ENCODE data around the gene KIF7. TPM values are rescaled to one million over a fixed set of nuclear protein-coding genes. Genes with fewer than 3 reads are reported as not detected.

KIF7 gene
- total and polyA plus RNA-seq, 2 donors (not counting 1 experiment from before 2014, with no cell fraction given), result 2.9 to 11.4 TPM

GRCh38 chr15:89671687-89672086, 16.4 kb upstream of the KIF7 start:
- no peaks in the 10 kb centered on the region for H3K36me3 ChIP-seq (ENCODE audit: control insufficient read depth, insufficient read depth, low read length)
- no peak overlapping the region for H3K27ac ChIP-seq (ENCODE audit: insufficient read depth, low read length)
- no peaks in the 10 kb centered on the region for H3K79me2 ChIP-seq (ENCODE audit: control insufficient read depth, insufficient read depth, low read length)
- H2AFZ ChIP-seq (ENCODE audit: low read length), result no peak overlapping the region
- H3K9ac ChIP-seq (ENCODE audit: insufficient read depth, low read length), result no peak overlapping the region
- H3K4me3 ChIP-seq (replicated peaks in 1 of 4; ENCODE audit: control extremely low read depth in 1 of 4, insufficient read depth in 1 of 4, low read depth in 3 of 4, low read length in 4 of 4), result no peak overlapping the region
- H3K27me3 ChIP-seq (ENCODE audit: control insufficient read depth, insufficient read depth, low read length), result no peaks in the 10 kb centered on the region
- H3K4me1 ChIP-seq (ENCODE audit: control insufficient read depth, extremely low read depth, insufficient read depth, low read length), result no peaks in the 10 kb centered on the region
- TF ChIP-seq CTCF (conservative IDR thresholded peaks at IDR 0.05 in 1 of 2, IDR thresholded peaks at IDR 0.05 in 1 of 2; ENCODE audit: low read depth in 1 of 2, low read length in 2 of 2) (no peak), EZH2 (IDR thresholded peaks at IDR 0.05; ENCODE audit: low read length, missing control alignments) (no peak)
- H3K9me3 ChIP-seq (ENCODE audit: control insufficient read depth, insufficient read depth, low read depth, low read length), result no peaks in the 10 kb centered on the region
- no peak for DNase-seq (ENCODE audit: low read depth in 2 of 2)
- no peak overlapping the region for H3K4me2 ChIP-seq (ENCODE audit: extremely low read depth, insufficient read depth, low read length)
- H4K20me1 ChIP-seq (ENCODE audit: control insufficient read depth, extremely low read depth, insufficient read depth, low read length), result no peaks in the 10 kb centered on the region

GRCh38 chr15:89670971-89671560, 15.8 kb upstream of the KIF7 start:
- Histone ChIP-seq H3K9me3 (ENCODE audit: control insufficient read depth, insufficient read depth, low read depth, low read length) (no peaks in the 10 kb centered on the region), H2AFZ (ENCODE audit: low read length) (no peak overlapping the region), H3K27ac (ENCODE audit: insufficient read depth, low read length) (no peak overlapping the region), H3K36me3 (ENCODE audit: control insufficient read depth, insufficient read depth, low read length) (no peaks in the 10 kb centered on the region), H3K9ac (ENCODE audit: insufficient read depth, low read length) (no peak overlapping the region), H3K79me2 (ENCODE audit: control insufficient read depth, insufficient read depth, low read length) (no peaks in the 10 kb centered on the region), H4K20me1 (ENCODE audit: control insufficient read depth, extremely low read depth, insufficient read depth, low read length) (no peaks in the 10 kb centered on the region), H3K27me3 (ENCODE audit: control insufficient read depth, insufficient read depth, low read length) (no peaks in the 10 kb centered on the region), H3K4me2 (ENCODE audit: extremely low read depth, insufficient read depth, low read length) (no peak overlapping the region), H3K4me3 (replicated peaks in 1 of 4; ENCODE audit: control extremely low read depth in 1 of 4, insufficient read depth in 1 of 4, low read depth in 3 of 4, low read length in 4 of 4) (no peak overlapping the region), H3K4me1 (ENCODE audit: control insufficient read depth, extremely low read depth, insufficient read depth, low read length) (no peaks in the 10 kb centered on the region)
- no peak for DNase-seq (ENCODE audit: low read depth in 2 of 2)
- TF ChIP-seq CTCF (conservative IDR thresholded peaks at IDR 0.05 in 1 of 2, IDR thresholded peaks at IDR 0.05 in 1 of 2; ENCODE audit: low read depth in 1 of 2, low read length in 2 of 2), result no peak
- no peak for TF ChIP-seq EZH2 (IDR thresholded peaks at IDR 0.05; ENCODE audit: low read length, missing control alignments)

- TF ChIP-seq EZH2 (IDR thresholded peaks at IDR 0.05; ENCODE audit: low read length, missing control alignments) (no peak), CTCF (conservative IDR thresholded peaks at IDR 0.05 in 1 of 2, IDR thresholded peaks at IDR 0.05 in 1 of 2; ENCODE audit: low read depth in 1 of 2, low read length in 2 of 2) (no peak)
- no peaks in the 10 kb centered on the region for H3K36me3 ChIP-seq (ENCODE audit: control insufficient read depth, insufficient read depth, low read length)
- no peaks in the 10 kb centered on the region for H3K27me3 ChIP-seq (ENCODE audit: control insufficient read depth, insufficient read depth, low read length)
- DNase-seq (ENCODE audit: low read depth in 2 of 2), result no peak
- no peaks in the 10 kb centered on the region for H4K20me1 ChIP-seq (ENCODE audit: control insufficient read depth, extremely low read depth, insufficient read depth, low read length)
- H3K4me2 ChIP-seq (ENCODE audit: extremely low read depth, insufficient read depth, low read length), result no peak overlapping the region
- no peak overlapping the region for H2AFZ ChIP-seq (ENCODE audit: low read length)
- H3K9me3 ChIP-seq (ENCODE audit: control insufficient read depth, insufficient read depth, low read depth, low read length), result no peaks in the 10 kb centered on the region
- H3K4me1 ChIP-seq (ENCODE audit: control insufficient read depth, extremely low read depth, insufficient read depth, low read length), result no peaks in the 10 kb centered on the region
- no peak overlapping the region for H3K4me3 ChIP-seq (replicated peaks in 1 of 4; ENCODE audit: control extremely low read depth in 1 of 4, insufficient read depth in 1 of 4, low read depth in 3 of 4, low read length in 4 of 4)
- H3K9ac ChIP-seq (ENCODE audit: insufficient read depth, low read length), result no peak overlapping the region
- H3K79me2 ChIP-seq (ENCODE audit: control insufficient read depth, insufficient read depth, low read length), result no peaks in the 10 kb centered on the region
- no peak overlapping the region for H3K27ac ChIP-seq (ENCODE audit: insufficient read depth, low read length)
Observed at GRCh38 chr15:89669941-89670340, 14.7 kb upstream of the KIF7 start.

Measured in fibroblast of lung (primary cell).